ENCODE results near the gene TOPBP1. TPM values are rescaled to one million over a fixed set of nuclear protein-coding genes. Genes with fewer than 3 reads are reported as not detected.

TOPBP1 gene
- total RNA-seq, 2 experiments from 2014 or later: 29.1 to 32.4 TPM

DNA sequence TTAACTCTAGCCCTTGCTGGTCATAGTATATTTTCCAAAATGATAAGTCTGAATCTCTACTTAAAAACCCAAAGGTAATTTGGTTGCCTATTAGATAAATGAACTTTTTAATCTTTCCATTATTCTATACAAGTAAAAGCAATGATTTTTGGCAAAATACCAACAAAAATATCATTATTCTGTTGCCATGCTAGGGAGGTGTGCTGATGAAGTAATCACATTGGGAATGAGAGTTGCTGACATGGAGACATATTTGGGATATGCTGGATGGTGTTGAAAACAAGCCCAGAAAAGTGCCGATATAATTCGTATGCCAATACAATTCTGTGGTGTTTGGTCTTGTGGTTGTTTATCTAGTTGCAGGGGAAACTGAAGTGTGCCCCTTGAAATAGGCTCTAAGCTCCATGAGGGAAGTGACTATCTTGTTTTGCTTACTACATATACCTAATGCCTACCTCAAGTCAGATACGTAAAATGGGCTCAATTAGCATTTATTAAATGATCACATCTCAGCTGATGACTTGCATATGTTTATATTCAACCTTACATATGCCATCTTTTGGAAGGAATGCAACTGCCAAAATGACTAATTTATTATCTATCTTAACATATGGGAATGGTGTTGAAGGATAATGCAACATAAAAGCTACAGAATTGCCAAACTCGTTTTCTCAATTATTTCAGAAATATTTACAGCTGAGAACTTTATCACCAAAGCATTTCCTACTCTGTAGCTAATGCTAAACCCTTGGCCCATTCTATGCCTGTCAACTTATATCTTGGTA is 5.8 kb downstream of the TOPBP1 start:
- no peak overlapping the region for H3K27ac ChIP-seq (ENCODE audit: low read depth in 1 of 2, low read length in 2 of 2)
- intact Hi-C loops (cut with DNase I, micrococcal nuclease): no loop called here
- DNase-seq: no peak
- peaks cover 61% of the 10 kb centered on the region for H3K36me3 ChIP-seq (ENCODE audit: insufficient read depth, low read length)
- ChIA-PET POLR2A (no interaction called here), CTCF (no interaction called here)
- no peaks in the 10 kb centered on the region for H3K9me3 Mint-ChIP-seq
- H3K4me3 Mint-ChIP-seq: no peak overlapping the region
- ATAC-seq (ENCODE audit: poor library complexity): no peak
- H3K4me3 ChIP-seq (ENCODE audit: low read length): no peak overlapping the region
- peaks cover 82% of the 10 kb centered on the region for H3K36me3 Mint-ChIP-seq (ENCODE audit: low read depth)
- TF ChIP-seq, protein P1, sequence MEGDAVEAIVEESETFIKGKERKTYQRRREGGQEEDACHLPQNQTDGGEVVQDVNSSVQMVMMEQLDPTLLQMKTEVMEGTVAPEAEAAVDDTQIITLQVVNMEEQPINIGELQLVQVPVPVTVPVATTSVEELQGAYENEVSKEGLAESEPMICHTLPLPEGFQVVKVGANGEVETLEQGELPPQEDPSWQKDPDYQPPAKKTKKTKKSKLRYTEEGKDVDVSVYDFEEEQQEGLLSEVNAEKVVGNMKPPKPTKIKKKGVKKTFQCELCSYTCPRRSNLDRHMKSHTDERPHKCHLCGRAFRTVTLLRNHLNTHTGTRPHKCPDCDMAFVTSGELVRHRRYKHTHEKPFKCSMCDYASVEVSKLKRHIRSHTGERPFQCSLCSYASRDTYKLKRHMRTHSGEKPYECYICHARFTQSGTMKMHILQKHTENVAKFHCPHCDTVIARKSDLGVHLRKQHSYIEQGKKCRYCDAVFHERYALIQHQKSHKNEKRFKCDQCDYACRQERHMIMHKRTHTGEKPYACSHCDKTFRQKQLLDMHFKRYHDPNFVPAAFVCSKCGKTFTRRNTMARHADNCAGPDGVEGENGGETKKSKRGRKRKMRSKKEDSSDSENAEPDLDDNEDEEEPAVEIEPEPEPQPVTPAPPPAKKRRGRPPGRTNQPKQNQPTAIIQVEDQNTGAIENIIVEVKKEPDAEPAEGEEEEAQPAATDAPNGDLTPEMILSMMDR (IDR thresholded peaks at IDR 0.05): no peak
- no peaks in the 10 kb centered on the region for H3K27me3 Mint-ChIP-seq
- peaks cover 7% of the 10 kb centered on the region for H3K4me1 ChIP-seq (ENCODE audit: insufficient read depth, low read length)
- no peak overlapping the region for H3K27ac Mint-ChIP-seq
- no peaks in the 10 kb centered on the region for H3K9me3 ChIP-seq (ENCODE audit: control insufficient read depth in 1 of 2, insufficient read depth in 1 of 2, low read length in 2 of 2)
- H3K4me1 Mint-ChIP-seq (ENCODE audit: low read depth): peaks cover 19% of the 10 kb centered on the region
- no peaks in the 10 kb centered on the region for H3K27me3 ChIP-seq (ENCODE audit: control insufficient read depth in 1 of 2, insufficient read depth in 2 of 2, low read length in 2 of 2)

DNA sequence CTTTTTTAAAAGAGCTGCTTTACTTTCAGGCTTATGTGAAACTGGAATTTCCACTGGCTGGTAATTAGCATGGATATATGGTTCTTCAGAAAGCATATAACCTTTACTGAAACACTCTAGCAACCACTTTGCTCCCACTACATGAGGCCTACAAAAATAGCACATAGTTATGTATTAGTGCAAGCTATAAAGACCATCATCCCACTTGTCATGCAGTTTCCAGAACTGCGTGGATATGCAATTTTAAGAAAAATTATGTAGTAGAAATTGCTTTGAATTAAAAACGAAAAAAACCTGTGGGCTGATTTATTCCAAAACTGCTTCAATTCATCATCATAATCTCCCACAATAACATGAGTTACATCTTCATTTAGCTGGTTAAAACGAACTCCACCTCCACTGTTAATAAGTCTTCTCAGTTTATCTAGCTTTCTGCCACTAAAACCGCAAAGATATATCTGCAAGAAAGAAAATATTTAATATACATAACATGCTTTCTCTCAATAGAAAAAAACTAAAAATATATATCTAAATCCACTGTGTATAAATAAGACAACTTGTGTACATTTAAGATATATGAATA is 12.2 kb downstream of the TOPBP1 start:
- H3K4me3 Mint-ChIP-seq: no peak overlapping the region
- no peak overlapping the region for H3K27ac Mint-ChIP-seq
- Histone ChIP-seq H3K4me1 (ENCODE audit: insufficient read depth, low read length) (no peaks in the 10 kb centered on the region), H3K27me3 (ENCODE audit: control insufficient read depth in 1 of 2, insufficient read depth in 2 of 2, low read length in 2 of 2) (no peaks in the 10 kb centered on the region), H3K36me3 (ENCODE audit: insufficient read depth, low read length) (peaks cover 59% of the 10 kb centered on the region), H3K27ac (ENCODE audit: low read depth in 1 of 2, low read length in 2 of 2) (no peak overlapping the region), H3K9me3 (ENCODE audit: control insufficient read depth in 1 of 2, insufficient read depth in 1 of 2, low read length in 2 of 2) (no peaks in the 10 kb centered on the region), H3K4me3 (ENCODE audit: low read length) (no peak overlapping the region)
- peaks cover 6% of the 10 kb centered on the region for H3K4me1 Mint-ChIP-seq (ENCODE audit: low read depth)
- H3K36me3 Mint-ChIP-seq (ENCODE audit: low read depth): peaks cover 75% of the 10 kb centered on the region
- no peaks in the 10 kb centered on the region for H3K27me3 Mint-ChIP-seq
- no peak for DNase-seq
- no peak for ATAC-seq (ENCODE audit: poor library complexity)
- ChIA-PET CTCF (interaction anchor here (1.5 kb wide), 1 partner anchor 14 kb away, joined by 3 read pairs; no protein-coding TSS in a partner anchor), POLR2A (no interaction called here)
- TF ChIP-seq, protein P1 (IDR thresholded peaks at IDR 0.05): no peak
- H3K9me3 Mint-ChIP-seq: no peaks in the 10 kb centered on the region
- intact Hi-C loops (cut with DNase I, micrococcal nuclease): no loop called here

GRCh38 chr3:133644768-133645167 is 17.0 kb downstream of the TOPBP1 start:
- ChIA-PET POLR2A (no interaction called here), CTCF (interaction anchor here (0.5 kb wide), 1 partner anchor 42 kb away, joined by 3 read pairs; no protein-coding TSS in a partner anchor)
- Mint-ChIP-seq H3K4me1 (ENCODE audit: low read depth) (peaks cover 6% of the 10 kb centered on the region), H3K36me3 (ENCODE audit: low read depth) (peaks cover 88% of the 10 kb centered on the region), H3K27me3 (no peaks in the 10 kb centered on the region), H3K4me3 (no peak overlapping the region), H3K27ac (no peak overlapping the region), H3K9me3 (no peaks in the 10 kb centered on the region)
- intact Hi-C loops (cut with DNase I, micrococcal nuclease): no loop called here
- Histone ChIP-seq H3K27me3 (ENCODE audit: control insufficient read depth in 1 of 2, insufficient read depth in 2 of 2, low read length in 2 of 2) (no peaks in the 10 kb centered on the region), H3K4me3 (ENCODE audit: low read length) (no peak overlapping the region), H3K4me1 (ENCODE audit: insufficient read depth, low read length) (no peaks in the 10 kb centered on the region), H3K27ac (ENCODE audit: low read depth in 1 of 2, low read length in 2 of 2) (no peak overlapping the region), H3K36me3 (ENCODE audit: insufficient read depth, low read length) (peaks cover 72% of the 10 kb centered on the region), H3K9me3 (ENCODE audit: control insufficient read depth in 1 of 2, insufficient read depth in 1 of 2, low read length in 2 of 2) (no peaks in the 10 kb centered on the region)
- TF ChIP-seq, protein P1 (IDR thresholded peaks at IDR 0.05): no peak
- DNase-seq (no peak), ATAC-seq (ENCODE audit: poor library complexity) (no peak)

Measured in CD4-positive, alpha-beta T cell (primary cell).